Mesothelial cell of epicardium (in vitro differentiated cells): ENCODE data around the gene CEP152. TPM values are rescaled to one million over a fixed set of nuclear protein-coding genes. Genes with fewer than 3 reads are reported as not detected.
"Not testable (repeated sequence)": the region's sequence is repeated elsewhere in the genome, so short reads cannot be mapped to it uniquely, and the experiment has no call there.

ENCODE experiments used
- DNase-seq, 2 experiments: peaks; one replicate each; pipeline ENCODE4 v3.0.0; 2021; ENCODE audit warnings: low spot score in 2 of 2; ENCODE audit not compliant: unreplicated experiment in 2 of 2
- H3K27ac Mint-ChIP-seq: 2 replicates; pipeline ENCODE4 v1.8.0; 2021; ENCODE audit warnings: mixed read lengths
- H3K27me3 Mint-ChIP-seq: 2 replicates; pipeline ENCODE4 v1.8.0; 2021; ENCODE audit warnings: low read depth, mixed read lengths
- H3K36me3 Mint-ChIP-seq: 2 replicates; pipeline ENCODE4 v1.8.0; 2021; ENCODE audit warnings: mixed read lengths
- H3K4me1 Mint-ChIP-seq: 2 replicates; pipeline ENCODE4 v1.8.0; 2021; ENCODE audit warnings: mixed read lengths
- H3K4me3 Mint-ChIP-seq: 2 replicates; pipeline ENCODE4 v1.8.0; 2021; ENCODE audit warnings: mild to moderate bottlenecking, moderate library complexity, mixed read lengths
- H3K9me3 Mint-ChIP-seq: 2 replicates; pipeline ENCODE4 v1.8.0; 2021; ENCODE audit warnings: mixed read lengths
- CTCF ChIP-seq: fragments of 200-600 bp; sonication (generic); IDR thresholded peaks from one replicate; pipeline ENCODE4 v1.5.0; 2021; ENCODE audit warnings: antibody characterized with exemption; ENCODE audit not compliant: unreplicated experiment
- total RNA-seq: library from RNA; stranded (reverse); gene quantifications from 3 replicates; pipeline ENCODE4 v1.2.1, GENCODE V29; 2021

CEP152 gene
- 7.1 to 8.0 TPM (median 7.6 TPM) in 3 replicates for total RNA-seq

GRCh38 chr15:48810414-48811324, at the start of gene CEP152:
TSS of gene CEP152 (minus strand) at chr15:48811069. CDS start at chr15:48805649, 5,420 bp downstream.
- Mint-ChIP-seq H3K4me3 (peak within 1 kb of the TSS; percentile 94), H3K36me3 (no peaks in the 10 kb centered on the region), H3K9me3 (no peaks in the 10 kb centered on the region), H3K27ac (peak within 1 kb of the TSS; percentile 95), H3K27me3 (no peaks in the 10 kb centered on the region), H3K4me1 (peaks cover 14% of the 10 kb centered on the region)
- no peak for TF ChIP-seq CTCF
- DNase-seq: peak; percentile 96 to 97

- DNase-seq: no peak
- no peaks in the 10 kb centered on the region for H3K27me3 Mint-ChIP-seq
- H3K36me3 Mint-ChIP-seq: no peaks in the 10 kb centered on the region
- no peak overlapping the region for H3K4me3 Mint-ChIP-seq
- peaks cover 22% of the 10 kb centered on the region for H3K4me1 Mint-ChIP-seq
- H3K27ac Mint-ChIP-seq: no peak overlapping the region
- no peaks in the 10 kb centered on the region for H3K9me3 Mint-ChIP-seq
- TF ChIP-seq CTCF: no peak
Measured at GRCh38 chr15:48859426-48859825, 48.6 kb upstream of the CEP152 start.

- TF ChIP-seq CTCF: no peak
- Mint-ChIP-seq H3K36me3 (peaks cover 5% of the 10 kb centered on the region), H3K27me3 (no peaks in the 10 kb centered on the region), H3K4me3 (no peak overlapping the region), H3K4me1 (peaks cover 22% of the 10 kb centered on the region), H3K9me3 (peaks cover 9% of the 10 kb centered on the region), H3K27ac (no peak overlapping the region)
- no peak for DNase-seq
Measured at GRCh38 chr15:48858401-48858800, 47.5 kb upstream of the CEP152 start.

- TF ChIP-seq CTCF: no peak
- peak overlapping the region; percentile 28 for H3K27ac Mint-ChIP-seq
- peaks cover 14% of the 10 kb centered on the region for H3K9me3 Mint-ChIP-seq
- peaks cover 7% of the 10 kb centered on the region for H3K36me3 Mint-ChIP-seq
- DNase-seq: no peak
- peaks cover 22% of the 10 kb centered on the region for H3K4me1 Mint-ChIP-seq
- H3K27me3 Mint-ChIP-seq: no peaks in the 10 kb centered on the region
- no peak overlapping the region for H3K4me3 Mint-ChIP-seq
Measured at GRCh38 chr15:48856942-48857341, 46.1 kb upstream of the CEP152 start.

GRCh38 chr15:48855501-48856440, 44.9 kb upstream of the CEP152 start:
- Mint-ChIP-seq H3K27me3 (no peaks in the 10 kb centered on the region), H3K4me1 (peaks cover 23% of the 10 kb centered on the region), H3K36me3 (peaks cover 7% of the 10 kb centered on the region), H3K27ac (peak overlapping the region; percentile 11), H3K4me3 (no peak overlapping the region), H3K9me3 (peaks cover 14% of the 10 kb centered on the region)
- TF ChIP-seq CTCF: no peak
- no peak for DNase-seq

GRCh38 chr15:48854434-48854833, 43.6 kb upstream of the CEP152 start:
- Mint-ChIP-seq H3K4me1 (peaks cover 28% of the 10 kb centered on the region), H3K9me3 (peaks cover 14% of the 10 kb centered on the region)
- H3K27ac Mint-ChIP-seq, H3K4me3 Mint-ChIP-seq, H3K36me3 Mint-ChIP-seq, DNase-seq, H3K27me3 Mint-ChIP-seq: not testable (repeated sequence)
